ENCODE results near the gene SART1. TPM values are rescaled to one million over a fixed set of nuclear protein-coding genes. Genes with fewer than 3 reads are reported as not detected.
"Not testable (repeated sequence)": the region's sequence is repeated elsewhere in the genome, so short reads cannot be mapped to it uniquely, and the experiment has no call there.

Gene SART1
- total RNA-seq, 4 donors from 2014 or later = 49.6 to 73.7 (median 62.3) TPM

- no peak overlapping the region for H3K4me3 ChIP-seq
- H3K27me3 ChIP-seq = no peaks in the 10 kb centered on the region
- no peaks in the 10 kb centered on the region for H3K36me3 ChIP-seq
- TF ChIP-seq CTCF (IDR thresholded peaks at IDR 0.05) (no peak), POLR2A (IDR thresholded peaks at IDR 0.05) (no peak), EP300 (IDR thresholded peaks at IDR 0.05) (no peak)
- no peak for DNase-seq (ENCODE audit: low spot score in 2 of 2)
- H3K4me1 ChIP-seq = no peaks in the 10 kb centered on the region
- H3K9me3 ChIP-seq = no peaks in the 10 kb centered on the region
- no peak overlapping the region for H3K27ac ChIP-seq
- 72 to 92% methylated on average over 4 of the region's 4 CpGs for WGBS, 2 donors
Measured at GRCh38 chr11:65946655-65947054, 14.9 kb upstream of the SART1 start.

GRCh38 chr11:65947133-65947532, 14.4 kb upstream of the SART1 start:
- DNase-seq (ENCODE audit: low spot score in 2 of 2) = no peak
- no peak overlapping the region for H3K4me3 ChIP-seq
- H3K27ac ChIP-seq = no peak overlapping the region
- no peak for TF ChIP-seq CTCF (IDR thresholded peaks at IDR 0.05)
- no peak for TF ChIP-seq POLR2A (IDR thresholded peaks at IDR 0.05)
- TF ChIP-seq EP300 (IDR thresholded peaks at IDR 0.05) = no peak
- H3K9me3 ChIP-seq = no peaks in the 10 kb centered on the region
- H3K4me1 ChIP-seq = no peaks in the 10 kb centered on the region
- 54 to 58% methylated on average over 7 to 13 of the region's 13 CpGs for WGBS, 2 donors
- no peaks in the 10 kb centered on the region for H3K27me3 ChIP-seq
- H3K36me3 ChIP-seq = no peaks in the 10 kb centered on the region

- H3K9me3 ChIP-seq = no peaks in the 10 kb centered on the region
- no peaks in the 10 kb centered on the region for H3K36me3 ChIP-seq
- no peak for DNase-seq (ENCODE audit: low spot score in 2 of 2)
- no peak overlapping the region for H3K4me3 ChIP-seq
- no peak overlapping the region for H3K27ac ChIP-seq
- H3K4me1 ChIP-seq = no peaks in the 10 kb centered on the region
- TF ChIP-seq EP300 (IDR thresholded peaks at IDR 0.05) = no peak
- no peak for TF ChIP-seq POLR2A (IDR thresholded peaks at IDR 0.05)
- TF ChIP-seq CTCF (IDR thresholded peaks at IDR 0.05) = no peak
- WGBS, 2 donors = 78 to 82% methylated on average over 10 to 12 of the region's 12 CpGs
- H3K27me3 ChIP-seq = no peaks in the 10 kb centered on the region
Measured at GRCh38 chr11:65947603-65948125, 13.9 kb upstream of the SART1 start.

- not testable (repeated sequence) for H3K4me3 ChIP-seq; H3K27ac ChIP-seq; DNase-seq (ENCODE audit: low spot score in 2 of 2); H3K36me3 ChIP-seq; H3K4me1 ChIP-seq; H3K9me3 ChIP-seq
- H3K27me3 ChIP-seq = peaks cover 0 to 12% of the 10 kb centered on the region in 2 donors
- 95 to 96% methylated on average over 5 of the region's 5 CpGs for WGBS, 2 donors
Measured at GRCh38 chr11:65950711-65951110, 10.8 kb upstream of the SART1 start.

- not testable (repeated sequence) for H3K9me3 ChIP-seq; H3K36me3 ChIP-seq; H3K27ac ChIP-seq; H3K4me1 ChIP-seq; H3K4me3 ChIP-seq; DNase-seq (ENCODE audit: low spot score in 2 of 2)
- peaks cover 0 to 12% of the 10 kb centered on the region in 2 donors for H3K27me3 ChIP-seq
- WGBS, 2 donors = 53 to 55% methylated on average over 3 of the region's 3 CpGs
Measured at GRCh38 chr11:65951641-65952040, 9.9 kb upstream of the SART1 start.

GRCh38 chr11:65952052-65952521, 9.4 kb upstream of the SART1 start:
- no peak overlapping the region for H3K4me3 ChIP-seq
- no peak for DNase-seq (ENCODE audit: low spot score in 2 of 2)
- H3K36me3 ChIP-seq = no peaks in the 10 kb centered on the region
- 49 to 54% methylated on average over 6 of the region's 6 CpGs for WGBS, 2 donors
- H3K27ac ChIP-seq = no peak overlapping the region
- H3K4me1 ChIP-seq = no peaks in the 10 kb centered on the region
- no peaks in the 10 kb centered on the region for H3K9me3 ChIP-seq
- TF ChIP-seq CTCF (IDR thresholded peaks at IDR 0.05) (no peak), POLR2A (IDR thresholded peaks at IDR 0.05) (no peak), EP300 (IDR thresholded peaks at IDR 0.05) (no peak)
- H3K27me3 ChIP-seq = peaks cover 0 to 12% of the 10 kb centered on the region in 2 donors

Data from tibial nerve (tissue), 4 donors.